HepG2 (cell line): ENCODE measurements around the gene CAMKV. TPM values are rescaled to one million over a fixed set of nuclear protein-coding genes. Genes with fewer than 3 reads are reported as not detected.

Source experiments
- BHLHE40 ChIP-seq: IDR thresholded peaks from 2 replicates; pipeline ENCODE4 v1.6.1; 2011; ENCODE audit warnings: low read length, improper control_type of control experiment
- CHD4 ChIP-seq: fragments of 200-600 bp; sonication (generic); IDR thresholded peaks from 2 replicates; pipeline ENCODE4 v1.7.0; 2017; ENCODE audit warnings: mild to moderate bottlenecking, low read length, borderline replicate concordance
- EZH2 ChIP-seq: conservative IDR thresholded peaks from 2 replicates; pipeline ENCODE4 v1.6.1; 2012; ENCODE audit warnings: mild to moderate bottlenecking, low read depth, low read length, moderate library complexity
- KDM5B ChIP-seq: sonication (generic); formaldehyde crosslinking; IDR thresholded peaks from 2 replicates; pipeline ENCODE4 v1.4.0; 2020; ENCODE audit warnings: missing genetic modification reagents, mild to moderate bottlenecking, borderline replicate concordance
- KLF15 ChIP-seq: sonication (generic); formaldehyde crosslinking; IDR thresholded peaks from 2 replicates; pipeline ENCODE4 v1.8.1; 2023; ENCODE audit warnings: borderline replicate concordance, mild to moderate bottlenecking, inconsistent platforms, missing genetic modification reagents, mixed read lengths
- MNT ChIP-seq: fragments of 450-650 bp; IDR thresholded peaks from 2 replicates; pipeline ENCODE4 v1.6.1; 2016
- NONO ChIP-seq, 2 experiments: fragments of 450-650 bp in 1 of 2; sonication (generic) in 1 of 2; formaldehyde crosslinking in 1 of 2; IDR thresholded peaks in 1 of 2; conservative IDR thresholded peaks in 1 of 2; 2 replicates each; pipeline versions ENCODE4 v1.6.1 to v1.8.0; 2017 to 2022; ENCODE audit warnings: mild to moderate bottlenecking in 1 of 2, missing genetic modification reagents in 1 of 2, moderate library complexity in 1 of 2
- RAD21 ChIP-seq: fragments of 450-650 bp; formaldehyde crosslinking; IDR thresholded peaks from 2 replicates; pipeline ENCODE4 v1.5.0; 2020; ENCODE audit warnings: mild to moderate bottlenecking
- SIN3B ChIP-seq: fragments of 150-350 bp; IDR thresholded peaks from 2 replicates; pipeline ENCODE4 v1.6.1; 2014; ENCODE audit warnings: low read length
- SIX4 ChIP-seq: sonication (generic); formaldehyde crosslinking; IDR thresholded peaks from 2 replicates; pipeline ENCODE4 v1.4.0; 2020; ENCODE audit warnings: missing genetic modification reagents
- SRSF1 ChIP-seq: fragments of 200-400 bp; formaldehyde crosslinking; optimal IDR thresholded peaks from 2 replicates; pipeline ENCODE3; 2017; ENCODE audit warnings: mild to moderate bottlenecking, low read depth, low read length, moderate library complexity
- STAT6 ChIP-seq: sonication (generic); formaldehyde crosslinking; IDR thresholded peaks from 2 replicates; pipeline ENCODE4 v1.4.0; 2020; ENCODE audit warnings: missing genetic modification reagents, mild to moderate bottlenecking, borderline replicate concordance
- TAF1 ChIP-seq: sonication (generic); formaldehyde crosslinking; IDR thresholded peaks from 2 replicates; pipeline ENCODE4 v1.4.0; 2020; ENCODE audit warnings: missing genetic modification reagents
- ZNF224 ChIP-seq: sonication (generic); formaldehyde crosslinking; IDR thresholded peaks from 2 replicates; pipeline ENCODE4 v1.5.0; 2020; ENCODE audit warnings: mild to moderate bottlenecking, missing genetic modification reagents
- ZNF33A ChIP-seq: sonication (generic); formaldehyde crosslinking; IDR thresholded peaks from 2 replicates; pipeline ENCODE4 v1.5.1; 2020; ENCODE audit warnings: missing genetic modification reagents, mild to moderate bottlenecking, moderate library complexity, borderline replicate concordance
- ZNF383 ChIP-seq: sonication (generic); formaldehyde crosslinking; IDR thresholded peaks from 2 replicates; pipeline ENCODE4 v1.4.0; 2020; ENCODE audit warnings: missing genetic modification reagents, mild to moderate bottlenecking, borderline replicate concordance
- ZNF484 ChIP-seq: sonication (generic); formaldehyde crosslinking; IDR thresholded peaks from 2 replicates; pipeline ENCODE4 v1.5.1; 2020; ENCODE audit warnings: mild to moderate bottlenecking, low read depth, missing genetic modification reagents, borderline replicate concordance
- ZNF567 ChIP-seq: sonication (generic); formaldehyde crosslinking; IDR thresholded peaks from 2 replicates; pipeline ENCODE4 v1.8.1; 2023; ENCODE audit warnings: mild to moderate bottlenecking, missing genetic modification reagents, borderline replicate concordance
- ZNF598 ChIP-seq: sonication (generic); formaldehyde crosslinking; IDR thresholded peaks from 2 replicates; pipeline ENCODE4 v1.5.1; 2020; ENCODE audit warnings: mild to moderate bottlenecking, missing genetic modification reagents, borderline replicate concordance
- polyA plus RNA-seq, 8 experiments: library from polyadenylated mRNA; depleted of rRNA in 3 of 8; stranded (reverse) in 7 of 8; unstranded in 1 of 8; fragments of >200 nt; fragmentation: Illumina TruSeq in 4 of 8; extraction: Trizol in 4 of 8; gene quantifications; 2 replicates each; pipeline versions ENCODE4 v1.2.1 to v1.2.3, GENCODE V29; 2011 to 2016; ENCODE audit warnings: low read depth in 4 of 8, missing spikeins in 1 of 8, mixed read lengths in 1 of 8; ENCODE audit not compliant: insufficient read depth in 1 of 8
- total RNA-seq, 5 experiments: library from RNA; depleted of rRNA; stranded (reverse); fragments of >200 nt; fragmentation: Illumina TruSeq; extraction: Trizol; gene quantifications; 2 replicates each; pipeline ENCODE4 v1.2.3, GENCODE V29; 2016; ENCODE audit warnings: low read depth in 1 of 5
- TF ChIP-seq, protein P1 (sequence below): sonication (generic); formaldehyde crosslinking; IDR thresholded peaks from 2 replicates; pipeline ENCODE4 v1.5.0; 2020; ENCODE audit warnings: mild to moderate bottlenecking, missing genetic modification reagents
- TF ChIP-seq, protein P2 (sequence below): sonication (generic); formaldehyde crosslinking; IDR thresholded peaks from 2 replicates; pipeline ENCODE4 v1.8.0; 2022; ENCODE audit warnings: missing genetic modification reagents, mild to moderate bottlenecking, moderate library complexity, borderline replicate concordance

CAMKV gene
- total and polyA plus RNA-seq, 2 of the 13 experiments (the other 11 are each of a cell fraction or from before 2014, with no cell fraction given), result 0.13 to 0.15 TPM

DNA sequence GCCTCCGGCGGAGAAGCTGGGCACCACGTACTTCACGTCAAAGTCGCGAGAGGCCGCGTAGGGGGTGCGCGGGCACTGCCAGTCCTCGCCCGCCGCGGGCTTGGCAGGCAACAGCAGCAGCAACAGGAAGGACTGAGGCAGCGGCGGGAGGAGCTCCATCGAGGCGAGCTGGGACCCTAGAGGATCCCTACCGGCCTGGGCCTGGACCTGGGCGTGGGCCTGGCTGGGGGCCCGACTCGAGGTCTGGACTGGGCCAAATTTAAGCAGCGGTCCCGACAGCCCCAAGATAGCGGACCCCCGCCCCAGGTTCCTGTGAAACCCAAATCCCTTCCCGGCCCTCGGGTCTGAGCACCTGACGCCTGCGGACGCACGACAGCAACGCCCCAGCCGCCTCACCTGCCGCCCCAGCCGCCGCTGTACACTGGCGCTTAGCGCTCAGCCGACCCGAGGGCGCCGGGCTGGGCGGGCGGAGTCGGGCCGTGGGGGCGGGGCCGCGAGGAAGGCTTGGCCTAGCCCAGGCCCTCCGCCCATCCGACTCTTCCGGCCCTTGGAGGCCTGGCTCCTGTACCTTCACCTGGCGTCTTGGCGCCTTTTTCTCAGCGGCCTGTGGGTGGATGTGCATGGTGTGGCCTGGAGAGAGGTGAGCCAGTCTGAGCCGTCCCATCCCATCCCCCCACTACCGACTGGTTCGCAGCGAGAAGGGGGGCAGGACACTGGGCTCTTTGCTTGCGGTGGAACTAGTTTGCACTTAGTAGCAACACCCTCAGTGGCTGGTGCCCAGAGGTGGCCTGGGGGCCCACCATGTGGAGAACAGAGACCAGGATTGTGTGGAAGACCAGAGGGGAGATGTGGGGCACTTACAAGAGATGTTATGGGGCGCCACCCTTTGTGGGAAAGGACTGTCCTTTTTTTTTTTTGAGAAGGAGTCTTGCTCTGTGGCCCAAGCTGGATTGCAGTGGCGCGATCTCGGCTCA is 34.0 kb upstream of the CAMKV start, which contains the start of gene MST1R (continued):
- peak; percentile 10; the same call in 1 of the 2 replicates for TF ChIP-seq BHLHE40
- TF ChIP-seq STAT6 (CRISPR knock-in tag), result no peak
- TF ChIP-seq EZH2, result no peak
- TF ChIP-seq SIN3B, result no peak
- no peak for TF ChIP-seq ZNF383 (CRISPR knock-in tag)
- TF ChIP-seq ZNF598 (CRISPR knock-in tag), result no peak
- no peak for TF ChIP-seq ZNF484 (CRISPR knock-in tag)
- no peak for TF ChIP-seq SRSF1
- TF ChIP-seq CHD4, result no peak
- TF ChIP-seq RAD21 (CRISPR knock-in tag), result no peak
- TF ChIP-seq SIX4 (CRISPR knock-in tag), result no peak
- no peak for TF ChIP-seq MNT
- TF ChIP-seq ZNF224 (CRISPR knock-in tag), result no peak
- TF ChIP-seq NONO (IDR thresholded peaks at IDR 0.05), result no peak
- TF ChIP-seq NONO (CRISPR knock-in tag; conservative IDR thresholded peaks at IDR 0.05), result 0 out of 2 replicates have a peak, but pooled peaks have one; percentile 22
- no peak for TF ChIP-seq TAF1
- TF ChIP-seq, protein P1, sequence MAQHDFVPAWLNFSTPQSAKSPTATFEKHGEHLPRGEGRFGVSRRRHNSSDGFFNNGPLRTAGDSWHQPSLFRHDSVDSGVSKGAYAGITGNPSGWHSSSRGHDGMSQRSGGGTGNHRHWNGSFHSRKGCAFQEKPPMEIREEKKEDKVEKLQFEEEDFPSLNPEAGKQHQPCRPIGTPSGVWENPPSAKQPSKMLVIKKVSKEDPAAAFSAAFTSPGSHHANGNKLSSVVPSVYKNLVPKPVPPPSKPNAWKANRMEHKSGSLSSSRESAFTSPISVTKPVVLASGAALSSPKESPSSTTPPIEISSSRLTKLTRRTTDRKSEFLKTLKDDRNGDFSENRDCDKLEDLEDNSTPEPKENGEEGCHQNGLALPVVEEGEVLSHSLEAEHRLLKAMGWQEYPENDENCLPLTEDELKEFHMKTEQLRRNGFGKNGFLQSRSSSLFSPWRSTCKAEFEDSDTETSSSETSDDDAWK, result no peak
- no peak for TF ChIP-seq ZNF567 (CRISPR knock-in tag)
- no peak for TF ChIP-seq ZNF33A (CRISPR knock-in tag)
- TF ChIP-seq, protein P2, sequence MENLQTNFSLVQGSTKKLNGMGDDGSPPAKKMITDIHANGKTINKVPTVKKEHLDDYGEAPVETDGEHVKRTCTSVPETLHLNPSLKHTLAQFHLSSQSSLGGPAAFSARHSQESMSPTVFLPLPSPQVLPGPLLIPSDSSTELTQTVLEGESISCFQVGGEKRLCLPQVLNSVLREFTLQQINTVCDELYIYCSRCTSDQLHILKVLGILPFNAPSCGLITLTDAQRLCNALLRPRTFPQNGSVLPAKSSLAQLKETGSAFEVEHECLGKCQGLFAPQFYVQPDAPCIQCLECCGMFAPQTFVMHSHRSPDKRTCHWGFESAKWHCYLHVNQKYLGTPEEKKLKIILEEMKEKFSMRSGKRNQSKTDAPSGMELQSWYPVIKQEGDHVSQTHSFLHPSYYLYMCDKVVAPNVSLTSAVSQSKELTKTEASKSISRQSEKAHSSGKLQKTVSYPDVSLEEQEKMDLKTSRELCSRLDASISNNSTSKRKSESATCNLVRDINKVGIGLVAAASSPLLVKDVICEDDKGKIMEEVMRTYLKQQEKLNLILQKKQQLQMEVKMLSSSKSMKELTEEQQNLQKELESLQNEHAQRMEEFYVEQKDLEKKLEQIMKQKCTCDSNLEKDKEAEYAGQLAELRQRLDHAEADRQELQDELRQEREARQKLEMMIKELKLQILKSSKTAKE (CRISPR knock-in tag), result no peak
- no peak for TF ChIP-seq KDM5B (CRISPR knock-in tag)
- no peak for TF ChIP-seq KLF15
